HCT116 (cell line): ENCODE data around the gene RUNX1. TPM values are rescaled to one million over a fixed set of nuclear protein-coding genes. Genes with fewer than 3 reads are reported as not detected.

Experiments
- ATAC-seq: fragments of 200-7000 bp; cut with Tn5 transposase; 2 replicates; pipeline ENCODE4 v1.9.1; 2020; ENCODE audit warnings: mild to moderate bottlenecking, moderate library complexity
- BruUV-seq: library from RNA; stranded (reverse); fragments of 400-500 nt; replicated peaks from 2 replicates; lab custom pipeline; 2021; lab: Mats Ljungman, UMichigan
- CTCF ChIA-PET: fragments of 300-600 bp; sonication (Branson Sonifier 250); formaldehyde crosslinking; loops from one replicate; lab custom pipeline; 2021; ENCODE audit warnings: antibody characterized with exemption; lab: Charles Lee
- POLR2A ChIA-PET: fragments of 300-600, 350-600 bp; sonication (Branson Sonifier 250); formaldehyde crosslinking; loops from one replicate; lab custom pipeline; 2021; ENCODE audit warnings: antibody characterized with exemption; lab: Charles Lee
- RAD21 ChIA-PET, 2 experiments: fragments of 300-600 bp; sonication (Branson Sonifier 250); formaldehyde crosslinking; loops; one replicate each; lab custom pipeline; 2023; ENCODE audit warnings: low total read pairs in 2 of 2; ENCODE audit not compliant: uncharacterized antibody in 2 of 2, unreplicated experiment in 2 of 2, low non-redundant PET in 1 of 2; lab: Charles Lee
- DNase-seq: peaks from one replicate; pipeline ENCODE4 v3.0.0-alpha.2; 2010; ENCODE audit warnings: low read depth, low spot score
- H2AFZ ChIP-seq: fragments of 200-600 bp; shearing (Covaris generic), sonication (generic); 2 replicates; pipeline ENCODE4 v1.6.1; 2017; ENCODE audit warnings: low read depth, mixed run types, mixed read lengths, antibody characterized with exemption, low read length; ENCODE audit not compliant: poor library complexity, severe bottlenecking
- H3K27ac ChIP-seq: 2 replicates; pipeline ENCODE4 v1.5.1; 2012; ENCODE audit warnings: low read depth, low read length
- H3K27me3 ChIP-seq: fragments of 200-600 bp; sonication (generic); 2 replicates; pipeline ENCODE4 v1.6.1; 2016; ENCODE audit warnings: mixed run types, low read length, mixed read lengths; ENCODE audit not compliant: insufficient read depth
- H3K36me3 ChIP-seq, 2 experiments: fragments of 200-500 bp in 1 of 2; fragments of 200-600 bp in 1 of 2; sonication (Bioruptor generic) in 1 of 2; sonication (generic) in 1 of 2; 2 replicates each; pipeline versions ENCODE4 v1.5.1 to v1.6.1; 2014 to 2016; ENCODE audit warnings: low read length in 2 of 2, inconsistent platforms in 1 of 2, mixed read lengths in 1 of 2, mixed run types in 1 of 2; ENCODE audit not compliant: insufficient read depth in 2 of 2, control insufficient read depth in 1 of 2
- H3K4me1 ChIP-seq, 2 experiments: fragments of 200-600 bp in 1 of 2; sonication (generic) in 1 of 2; 2 replicates each; pipeline versions ENCODE4 v1.5.1 to v1.6.1; 2012 to 2017; ENCODE audit warnings: low read length in 2 of 2, inconsistent platforms in 1 of 2, mild to moderate bottlenecking in 1 of 2, mixed read lengths in 1 of 2, mixed run types in 1 of 2, moderate library complexity in 1 of 2; ENCODE audit not compliant: insufficient read depth in 2 of 2, control insufficient read depth in 1 of 2
- H3K4me2 ChIP-seq: fragments of 200-600 bp; sonication (generic); 2 replicates; pipeline ENCODE4 v1.6.1; 2017; ENCODE audit warnings: mixed run types, low read length, mixed read lengths
- H3K4me3 ChIP-seq, 2 experiments: fragments of 200-600 bp in 1 of 2; sonication (generic) in 1 of 2; replicated peaks in 1 of 2; 2 replicates each; pipeline ENCODE4 v1.5.1; 2011 to 2016; ENCODE audit warnings: low read length in 2 of 2, control low read depth in 1 of 2, low read depth in 1 of 2, mild to moderate bottlenecking in 1 of 2, mixed read lengths in 1 of 2, mixed run types in 1 of 2
- H3K79me2 ChIP-seq: fragments of 200-600 bp; sonication (generic); 2 replicates; pipeline ENCODE4 v1.6.1; 2017; ENCODE audit warnings: mild to moderate bottlenecking, mixed run types, low read length, moderate library complexity, mixed read lengths; ENCODE audit not compliant: insufficient read depth
- H3K9ac ChIP-seq: fragments of 200-600 bp; sonication (generic); 2 replicates; pipeline ENCODE4 v1.6.1; 2016; ENCODE audit warnings: low read length, mixed read lengths
- H3K9me2 ChIP-seq: fragments of 200-600 bp; sonication (generic), shearing (Covaris generic); 2 replicates; pipeline ENCODE4 v1.6.1; 2017; ENCODE audit warnings: mixed run types, mild to moderate bottlenecking, moderate library complexity; ENCODE audit not compliant: insufficient read depth
- H3K9me3 ChIP-seq, 2 experiments: fragments of 200-500 bp in 1 of 2; fragments of 200-600 bp in 1 of 2; sonication (Bioruptor generic) in 1 of 2; sonication (generic) in 1 of 2; 2 replicates each; pipeline ENCODE4 v1.6.1; 2014 to 2017; ENCODE audit warnings: low read length in 2 of 2, mixed read lengths in 2 of 2, inconsistent platforms in 1 of 2, low read depth in 1 of 2, mild to moderate bottlenecking in 1 of 2, mixed run types in 1 of 2, moderate library complexity in 1 of 2; ENCODE audit not compliant: control insufficient read depth in 1 of 2, insufficient read depth in 1 of 2
- H4K20me1 ChIP-seq: fragments of 200-600 bp; sonication (generic), shearing (Covaris generic); 2 replicates; pipeline ENCODE4 v1.6.1; 2017; ENCODE audit warnings: mixed run types, mild to moderate bottlenecking, moderate library complexity; ENCODE audit not compliant: insufficient read depth
- ELF1 ChIP-seq: IDR thresholded peaks from 2 replicates; pipeline ENCODE4 v1.6.1; 2012; ENCODE audit warnings: low read depth, borderline replicate concordance
- RAD21 ChIP-seq: IDR thresholded peaks from 2 replicates; pipeline ENCODE4 v1.6.1; 2012; ENCODE audit warnings: low read depth, mild to moderate bottlenecking
- REST ChIP-seq: IDR thresholded peaks from 2 replicates; pipeline ENCODE4 v1.6.1; 2012; ENCODE audit warnings: low read depth
- SRF ChIP-seq: IDR thresholded peaks from 2 replicates; pipeline ENCODE4 v1.6.1; 2012; ENCODE audit warnings: low read depth
- TCF7L2 ChIP-seq: IDR thresholded peaks from 2 replicates; pipeline ENCODE4 v1.7.0; 2011; ENCODE audit warnings: borderline replicate concordance, inconsistent platforms; ENCODE audit not compliant: insufficient read depth, insufficient read length; ENCODE audit errors: extremely low read depth
- ZBTB33 ChIP-seq: IDR thresholded peaks from 2 replicates; pipeline ENCODE4 v1.6.1; 2011; ENCODE audit warnings: mild to moderate bottlenecking, low read length, moderate library complexity; ENCODE audit not compliant: insufficient replicate concordance; ENCODE audit errors: extremely low read depth
- intact Hi-C: fragments of 100-400 bp; cut with micrococcal nuclease; formaldehyde crosslinking; loops from 2 replicates; pipeline ENCODE4 v1.10.0; 2022
- total RNA-seq: library from RNA; stranded (reverse); gene quantifications from one replicate; pipeline ENCODE4 v1.2.1, GENCODE V29; 2021; ENCODE audit not compliant: unreplicated experiment
- TF ChIP-seq, protein P1 (sequence below): IDR thresholded peaks from 2 replicates; pipeline ENCODE4 v1.6.1; 2012

Gene RUNX1
- total RNA-seq, 1 experiment from 2014 or later: 33.5 TPM

- TF ChIP-seq ELF1 (no peak), SRF (no peak), TCF7L2 (no peak), REST (no peak), RAD21 (no peak), ZBTB33 (no peak)
- TF ChIP-seq, protein P1, sequence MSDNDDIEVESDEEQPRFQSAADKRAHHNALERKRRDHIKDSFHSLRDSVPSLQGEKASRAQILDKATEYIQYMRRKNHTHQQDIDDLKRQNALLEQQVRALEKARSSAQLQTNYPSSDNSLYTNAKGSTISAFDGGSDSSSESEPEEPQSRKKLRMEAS: no peak
- TF ChIP-seq, all 23 proteins: peak for 0
- ChIA-PET CTCF (no interaction called here), RAD21 (no interaction called here), POLR2A (interaction anchor here (1.4 to 1.9 kb wide), 2 partner anchors 12 to 14 kb away, joined by 3 to 4 read pairs; no protein-coding TSS in a partner anchor)
- H4K20me1 ChIP-seq: no peaks in the 10 kb centered on the region
- ATAC-seq (no peak), DNase-seq (no peak)
- no peaks in the 10 kb centered on the region for H3K27me3 ChIP-seq
- H3K9me2 ChIP-seq: no peaks in the 10 kb centered on the region
- peaks cover 0 to 17% of the 10 kb centered on the region in 2 experiments; a peak in 1 of 4 replicates for H3K36me3 ChIP-seq
- no TSS peak for BruUV-seq
- no peak overlapping the region for H3K4me3 ChIP-seq
- H3K27ac ChIP-seq: no peak overlapping the region
- intact Hi-C loops: no loop called here
- peaks cover 9% of the 10 kb centered on the region for H3K79me2 ChIP-seq
- no peak overlapping the region for H2AFZ ChIP-seq
- no peak overlapping the region for H3K9ac ChIP-seq
- peaks cover 68 to 90% of the 10 kb centered on the region in 2 experiments for H3K4me1 ChIP-seq
- no peaks in the 10 kb centered on the region for H3K9me3 ChIP-seq
- no peak overlapping the region for H3K4me2 ChIP-seq
These were observed 238.3 kb downstream of the RUNX1 start for GRCh38 chr21:34810786-34811185.
